GOT3 (cell line): ENCODE data around the gene ATP5F1C.
"Not testable (repeated sequence)": the region's sequence is repeated elsewhere in the genome, so short reads cannot be mapped to it uniquely, and the experiment has no call there.

Source experiments
- DNase-seq: peaks from one replicate; lab custom pipeline; 2025; ENCODE audit warnings: mixed read lengths; lab: John Stamatoyannopoulos, UW

The ATP5F1C gene

DNA sequence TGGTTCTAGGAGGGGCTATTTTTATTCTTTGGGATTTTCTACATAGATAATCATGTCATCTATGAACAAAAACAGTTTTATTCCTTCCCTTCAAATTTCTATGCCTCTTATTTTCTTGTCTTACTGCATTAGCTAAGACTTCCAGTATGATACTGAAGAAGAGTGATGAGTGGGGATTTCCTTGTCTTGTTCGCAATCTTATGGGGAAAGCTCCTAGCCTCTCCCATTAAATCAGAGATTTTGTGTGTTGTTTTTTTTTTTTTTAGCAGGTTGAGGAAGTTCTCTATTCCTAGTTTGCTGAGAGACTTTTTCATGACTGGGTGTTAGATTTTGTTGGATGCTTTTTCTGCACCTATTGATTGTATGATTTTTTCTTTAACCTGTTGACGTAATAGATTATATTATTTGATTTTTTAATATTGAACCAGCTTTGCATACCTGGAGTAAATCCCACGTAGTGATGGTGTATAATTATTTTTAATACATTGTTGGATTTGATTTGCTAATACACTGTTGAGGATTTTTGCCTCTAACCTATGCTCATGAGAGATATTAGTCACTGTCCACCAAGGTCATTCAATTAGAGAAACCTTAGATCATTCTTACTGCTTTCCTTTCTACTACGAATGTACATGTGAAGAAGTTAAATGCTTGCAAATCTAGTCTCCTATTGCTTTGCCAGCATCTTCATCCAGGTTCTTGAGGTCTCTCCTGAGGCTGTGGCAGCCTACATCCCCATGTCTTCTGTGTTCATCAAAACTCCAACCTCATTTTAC lies 6.5 kb downstream of the ATP5F1C start:
- DNase-seq, result no peak

- DNase-seq, result no peak
These were observed 7.6 kb downstream of the ATP5F1C start for GRCh38 chr10:7795605-7796004.

GRCh38 chr10:7797582-7797981 lies 9.6 kb downstream of the ATP5F1C start:
- DNase-seq, result no peak

- no peak for DNase-seq
These were observed 14.6 kb downstream of the ATP5F1C start for GRCh38 chr10:7802606-7803005.

GRCh38 chr10:7804216-7804615 lies 16.2 kb downstream of the ATP5F1C start:
- DNase-seq, result no peak

DNA sequence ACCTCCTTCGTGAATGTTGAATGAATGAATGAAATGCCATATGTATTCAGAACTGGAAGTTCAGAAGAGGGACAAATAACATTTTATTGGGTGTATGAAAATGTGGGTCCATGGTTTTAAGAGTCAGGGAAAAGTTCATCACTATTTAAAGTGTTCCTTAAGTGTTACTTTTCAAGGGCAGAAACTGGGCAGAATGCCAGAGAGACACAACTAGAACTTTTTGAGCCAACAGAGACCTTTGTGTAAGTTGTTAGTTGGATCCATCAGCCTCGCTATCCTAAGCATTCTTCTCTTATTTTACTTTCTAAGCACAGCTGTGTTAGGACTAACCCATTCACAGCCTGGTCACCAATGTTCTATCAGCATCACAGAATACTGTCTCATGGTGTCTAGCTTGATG lies 16.8 kb downstream of the ATP5F1C start:
- no peak for DNase-seq

DNA sequence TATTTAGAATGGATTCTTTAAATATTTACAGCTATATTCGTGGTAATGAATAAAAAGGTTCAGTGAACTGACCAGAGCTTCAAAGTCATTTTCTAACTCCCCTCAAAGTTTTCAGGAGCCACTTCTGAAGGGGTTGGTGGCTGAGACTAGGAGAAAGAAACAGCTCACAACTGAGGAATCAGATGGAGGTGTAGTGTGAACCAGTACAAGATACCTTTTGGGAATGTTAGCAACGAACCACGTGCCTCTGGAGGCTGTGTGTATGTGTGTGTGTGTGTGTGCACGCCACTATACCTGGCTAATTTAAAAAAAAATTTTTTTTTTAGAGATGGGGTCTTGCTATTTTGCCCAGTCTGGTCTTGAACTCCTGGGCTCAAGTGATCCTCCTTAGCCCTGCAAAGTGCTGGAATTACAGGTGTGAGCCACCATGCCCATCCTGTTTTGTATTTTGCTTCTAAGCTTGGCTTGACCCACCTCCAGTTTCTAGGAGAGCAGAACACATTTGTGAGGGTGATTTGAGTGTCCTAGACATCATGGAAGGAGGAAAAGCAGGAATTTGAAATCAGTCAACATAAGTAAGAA lies 20.8 kb downstream of the ATP5F1C start:
- no peak for DNase-seq

DNA sequence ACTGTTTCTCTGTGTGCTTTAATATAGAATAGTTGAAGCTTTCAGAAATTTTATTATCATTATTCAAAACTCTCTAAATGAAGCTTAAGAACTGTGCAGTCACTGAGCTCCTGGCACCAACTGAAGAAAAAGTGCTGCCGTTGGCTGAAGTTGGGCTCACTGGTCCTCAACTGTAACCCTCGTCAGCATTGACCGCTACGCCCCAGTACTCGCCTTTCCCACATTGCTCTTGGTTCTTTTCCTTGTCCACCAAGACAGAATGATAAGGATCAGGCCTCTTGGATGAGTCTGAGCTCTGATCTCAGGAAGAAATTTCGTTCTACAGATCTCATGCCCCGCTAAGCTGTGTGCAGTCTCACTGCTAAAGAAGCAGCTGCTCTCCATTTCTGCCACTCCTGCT lies 22.5 kb downstream of the ATP5F1C start:
- DNase-seq, result no peak

- no peak for DNase-seq
These were observed 23.0 kb downstream of the ATP5F1C start for GRCh38 chr10:7811000-7811399.

DNA sequence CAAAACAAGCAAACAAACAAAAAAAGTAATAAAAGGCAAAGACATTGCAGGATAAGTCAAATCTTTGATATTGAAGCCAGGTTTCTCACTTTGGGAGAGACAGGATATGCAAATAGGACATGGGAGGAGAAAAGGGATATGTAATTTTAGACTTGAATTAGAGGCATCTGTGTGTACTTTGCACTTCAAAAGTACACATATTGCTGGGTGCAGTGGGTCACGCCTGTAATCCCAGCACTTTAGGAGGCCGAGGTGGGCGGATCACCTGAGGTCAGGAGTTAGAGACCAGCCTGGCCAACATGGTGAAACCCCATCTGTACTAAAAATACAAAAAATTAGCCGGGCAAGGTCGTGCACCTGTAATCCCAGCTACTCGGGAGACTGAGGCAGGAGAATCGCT lies 23.8 kb downstream of the ATP5F1C start:
- not testable (repeated sequence) for DNase-seq

DNA sequence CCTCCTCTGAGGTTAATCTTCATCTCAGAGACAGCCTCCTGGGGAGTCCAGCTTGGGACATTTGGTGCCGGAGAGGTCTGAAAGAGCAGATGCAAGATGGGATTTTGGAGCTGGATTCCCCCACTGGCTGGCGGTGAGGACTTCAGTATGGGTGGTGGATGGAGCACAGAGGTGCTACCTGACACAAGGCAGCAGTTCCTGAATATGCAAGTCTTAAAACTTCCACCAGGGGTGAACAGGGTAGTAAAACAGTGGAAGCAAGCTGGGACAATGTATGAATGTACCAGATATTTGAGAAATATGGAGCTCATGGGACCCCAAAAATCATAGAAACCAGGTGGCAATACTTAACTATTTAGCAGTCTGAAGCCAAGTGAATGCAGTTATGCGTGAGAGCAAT lies 25.5 kb downstream of the ATP5F1C start:
- DNase-seq, result no peak

DNA sequence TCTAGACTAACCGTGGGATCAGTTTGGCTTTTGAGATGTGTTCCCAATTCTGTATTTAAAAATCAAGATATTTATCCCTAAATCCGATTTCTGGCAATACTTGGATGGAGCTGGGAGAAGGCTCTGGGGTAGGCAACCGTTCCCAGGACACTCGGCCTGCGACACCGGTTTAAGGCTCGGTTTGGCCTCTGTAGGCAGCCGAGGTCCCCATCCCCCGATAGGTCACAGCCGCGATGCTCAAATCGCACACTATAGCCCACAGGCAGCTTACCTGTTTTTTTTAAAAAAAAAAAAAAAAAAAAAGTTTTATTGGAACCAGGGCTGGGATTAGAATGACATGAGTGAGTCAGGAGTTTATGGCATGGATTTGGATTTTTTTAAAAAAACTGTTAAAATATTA lies 29.6 kb downstream of the ATP5F1C start:
- no peak for DNase-seq

- no peak for DNase-seq
These were observed 30.0 kb downstream of the ATP5F1C start for GRCh38 chr10:7817984-7818294.

GRCh38 chr10:7818295-7819120 lies 30.5 kb downstream of the ATP5F1C start, which contains the start of gene TAF3:
Gene TAF3 (plus strand): TSS chr10:7818505. CDS start chr10:7818710, 205 bp downstream.
- DNase-seq, result peak; percentile 51

GRCh38 chr10:7819121-7819460 lies 31.1 kb downstream of the ATP5F1C start:
- no peak for DNase-seq

- DNase-seq, result no peak
These were observed 36.3 kb downstream of the ATP5F1C start for GRCh38 chr10:7824251-7824650.

DNA sequence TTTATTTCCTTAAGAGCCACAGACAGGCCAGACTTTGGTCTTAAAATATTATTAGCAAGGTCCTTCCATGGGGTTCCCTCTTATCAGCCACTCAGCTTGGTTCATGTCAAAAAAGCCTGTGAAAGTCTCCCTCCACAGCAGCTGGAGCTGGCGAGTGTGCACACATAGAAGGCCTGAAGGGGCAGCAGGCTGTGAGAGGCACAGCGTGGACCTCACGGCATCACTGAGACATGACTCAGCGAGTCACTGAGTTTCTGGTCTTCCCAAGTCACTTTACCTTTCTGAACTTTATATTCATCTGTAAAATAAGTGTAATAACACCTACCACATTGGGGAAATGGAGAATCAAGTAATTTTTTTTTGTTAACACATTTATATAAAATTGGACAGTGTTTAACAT lies 39.0 kb downstream of the ATP5F1C start:
- DNase-seq, result no peak

- no peak for DNase-seq
These were observed 41.4 kb downstream of the ATP5F1C start for GRCh38 chr10:7829289-7829834.

DNA sequence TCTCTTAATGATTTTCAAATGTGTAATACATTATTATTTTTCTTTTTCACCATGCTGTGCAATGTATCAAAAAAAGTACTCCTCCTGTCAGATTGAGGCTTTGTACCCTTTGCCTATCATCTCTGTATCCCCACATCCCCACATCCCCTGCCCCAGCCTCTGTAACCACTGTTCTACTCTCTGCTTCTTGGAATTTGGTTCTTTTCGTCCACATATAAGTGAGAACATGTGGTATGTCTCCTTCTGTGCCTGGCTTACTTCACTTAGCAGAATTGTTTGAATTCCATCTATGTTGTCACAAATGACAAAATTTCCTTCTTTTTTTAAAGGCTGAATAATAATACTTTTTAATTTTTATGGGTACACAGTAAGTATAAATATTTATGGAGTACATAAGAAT lies 44.1 kb downstream of the ATP5F1C start:
- no peak for DNase-seq

DNA sequence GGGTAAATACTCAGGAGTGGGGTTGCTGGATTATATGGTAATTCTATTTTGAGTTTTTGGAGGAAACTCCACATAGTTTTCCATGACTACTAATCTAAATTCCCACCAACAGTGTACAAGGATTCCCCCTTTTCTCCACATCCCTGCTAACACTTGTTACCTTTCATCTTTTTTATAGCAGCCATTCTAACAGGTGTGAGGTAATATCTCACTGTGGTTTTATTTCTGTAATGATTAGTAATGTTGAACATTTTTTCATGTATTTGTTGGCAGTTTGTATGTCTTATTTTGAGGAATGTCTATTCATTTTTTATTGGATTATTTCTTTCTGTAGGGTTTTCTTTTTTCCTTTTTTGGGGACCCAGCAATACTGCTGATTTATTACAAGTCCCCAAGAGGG lies 45.2 kb downstream of the ATP5F1C start:
- DNase-seq, result no peak

- no peak for DNase-seq
These were observed 46.3 kb downstream of the ATP5F1C start for GRCh38 chr10:7834262-7834661.

GRCh38 chr10:7836571-7836970 lies 48.6 kb downstream of the ATP5F1C start:
- no peak for DNase-seq

- no peak for DNase-seq
These were observed 58.6 kb downstream of the ATP5F1C start for GRCh38 chr10:7846591-7846990.
